ENCODE data around the gene SDC1.
"Not testable (repeated sequence)": the region's sequence is repeated elsewhere in the genome, so short reads cannot be mapped to it uniquely, and the experiment has no call there.

SDC1 gene

DNA sequence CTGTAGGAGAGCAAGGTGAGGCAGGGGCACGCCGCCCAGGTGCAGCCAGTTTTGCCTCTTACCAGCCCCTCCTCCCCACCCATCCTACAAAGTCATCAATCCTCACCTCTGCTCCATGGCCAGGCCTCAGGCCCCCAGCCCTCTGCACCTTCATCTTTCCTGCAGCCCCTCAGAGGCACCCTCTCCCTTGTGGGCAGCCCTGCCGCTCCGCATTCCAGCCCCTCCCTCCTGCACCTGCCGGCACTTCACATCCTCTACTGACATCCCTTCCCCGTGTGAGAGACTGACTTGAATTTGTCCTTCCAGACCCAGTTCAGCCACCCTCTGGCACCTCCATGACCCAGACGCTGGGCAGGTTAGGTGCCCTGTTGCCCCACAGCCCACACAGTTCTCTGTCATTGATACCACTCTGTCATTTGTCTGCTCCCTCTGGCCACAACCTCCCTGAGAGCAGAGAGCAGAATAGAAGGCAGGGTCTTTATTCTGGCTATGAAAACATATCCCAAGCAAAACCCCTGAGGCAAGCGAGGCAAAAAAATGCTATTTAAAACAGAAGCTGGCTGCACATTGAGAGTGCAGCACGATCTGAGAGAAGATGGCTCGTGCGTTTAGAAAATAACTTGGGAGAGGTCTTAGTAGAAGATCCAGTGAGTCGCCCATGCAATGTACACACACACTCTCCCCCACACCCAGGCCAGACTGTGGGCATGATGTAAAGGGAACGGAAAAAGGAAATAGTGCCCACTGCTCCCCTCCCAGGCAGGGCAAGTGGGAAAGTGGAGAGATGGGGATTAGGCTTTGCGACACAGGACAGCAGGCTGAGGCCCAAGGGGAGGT is 25.9 kb downstream of the SDC1 start:
- no peak overlapping the region for H3K27ac Mint-ChIP-seq
- H3K4me1 Mint-ChIP-seq, result no peaks in the 10 kb centered on the region
- no peaks in the 10 kb centered on the region for H3K9me3 Mint-ChIP-seq
- H3K36me3 Mint-ChIP-seq, result no peaks in the 10 kb centered on the region
- peaks cover 12% of the 10 kb centered on the region for H3K27me3 Mint-ChIP-seq
- no peak overlapping the region for H3K4me3 Mint-ChIP-seq
- no peak for ATAC-seq

DNA sequence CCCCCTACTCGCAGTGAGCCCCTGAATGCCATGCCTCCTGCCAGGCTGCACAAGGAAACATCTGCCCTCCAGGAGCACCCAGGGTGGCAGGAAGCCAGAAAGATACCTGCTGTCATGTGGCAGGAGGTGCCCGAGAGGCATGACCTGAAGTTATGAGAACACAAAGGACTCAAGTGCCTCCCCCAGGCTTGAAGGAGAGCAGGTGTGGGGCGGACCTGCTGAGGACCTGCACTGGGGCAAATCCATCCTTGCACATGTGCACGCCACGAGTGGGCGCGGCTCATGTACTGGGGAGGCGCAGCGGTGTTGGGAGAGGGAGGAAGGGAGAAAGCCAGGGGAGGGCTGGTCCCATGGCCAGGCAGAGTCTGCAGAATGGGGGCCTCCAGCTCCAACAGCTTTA is 26.9 kb downstream of the SDC1 start:
- H3K4me1 Mint-ChIP-seq, result no peaks in the 10 kb centered on the region
- H3K4me3 Mint-ChIP-seq, result no peak overlapping the region
- no peak for ATAC-seq
- no peaks in the 10 kb centered on the region for H3K9me3 Mint-ChIP-seq
- H3K27ac Mint-ChIP-seq, result no peak overlapping the region
- H3K36me3 Mint-ChIP-seq, result no peaks in the 10 kb centered on the region
- H3K27me3 Mint-ChIP-seq, result peaks cover 12% of the 10 kb centered on the region

DNA sequence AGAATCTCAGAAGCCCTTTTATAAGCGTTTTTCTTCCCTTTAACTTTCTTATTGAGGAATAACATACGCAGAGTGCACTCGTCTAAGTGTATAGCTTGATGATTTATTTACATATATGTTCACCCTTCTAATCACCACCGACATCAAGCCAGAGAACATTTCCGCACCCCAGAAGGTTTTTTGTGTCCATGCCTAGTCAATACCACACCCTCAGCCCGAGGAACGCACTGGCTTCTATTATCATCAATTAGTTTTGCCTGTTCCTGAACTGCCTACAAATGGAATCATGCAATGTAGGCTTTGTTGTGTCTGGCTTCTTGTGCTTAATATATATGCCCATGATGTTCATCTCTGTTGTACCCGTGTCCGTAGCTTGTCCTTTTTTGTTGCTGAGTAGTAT is 27.7 kb downstream of the SDC1 start:
- no peaks in the 10 kb centered on the region for H3K4me1 Mint-ChIP-seq
- H3K27me3 Mint-ChIP-seq, result peaks cover 12% of the 10 kb centered on the region
- ATAC-seq, result no peak
- H3K27ac Mint-ChIP-seq, result no peak overlapping the region
- H3K4me3 Mint-ChIP-seq, result no peak overlapping the region
- no peaks in the 10 kb centered on the region for H3K36me3 Mint-ChIP-seq
- no peaks in the 10 kb centered on the region for H3K9me3 Mint-ChIP-seq

DNA sequence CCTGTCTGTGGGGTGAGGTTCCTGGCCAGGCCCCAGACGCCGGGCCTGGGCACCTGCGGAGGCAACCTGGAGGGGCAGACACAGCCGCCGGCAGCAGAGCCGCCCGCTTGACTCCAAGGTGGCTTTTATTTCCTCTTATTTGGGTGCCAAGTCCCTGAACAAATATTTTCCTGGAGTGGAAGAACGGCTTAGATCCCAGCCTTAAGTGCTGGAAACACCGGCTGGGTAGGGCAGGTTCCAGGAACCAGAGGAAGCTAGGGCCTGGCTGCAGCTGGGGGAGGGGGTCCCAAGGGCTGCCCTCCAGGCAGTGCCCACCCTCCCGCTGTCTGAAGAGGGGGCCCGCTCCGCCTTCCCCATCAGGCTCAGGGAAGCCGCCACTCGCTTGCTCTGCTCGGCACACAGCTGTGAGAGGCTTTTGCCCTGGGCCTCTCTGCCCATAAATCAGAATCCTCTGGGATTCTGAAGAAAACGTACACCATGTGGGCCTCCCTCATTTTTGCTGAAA is 28.2 kb downstream of the SDC1 start:
- no peaks in the 10 kb centered on the region for H3K36me3 Mint-ChIP-seq
- H3K9me3 Mint-ChIP-seq, result no peaks in the 10 kb centered on the region
- peaks cover 12% of the 10 kb centered on the region for H3K27me3 Mint-ChIP-seq
- no peak for ATAC-seq
- H3K4me3 Mint-ChIP-seq, result no peak overlapping the region
- H3K27ac Mint-ChIP-seq, result no peak overlapping the region
- no peaks in the 10 kb centered on the region for H3K4me1 Mint-ChIP-seq

DNA sequence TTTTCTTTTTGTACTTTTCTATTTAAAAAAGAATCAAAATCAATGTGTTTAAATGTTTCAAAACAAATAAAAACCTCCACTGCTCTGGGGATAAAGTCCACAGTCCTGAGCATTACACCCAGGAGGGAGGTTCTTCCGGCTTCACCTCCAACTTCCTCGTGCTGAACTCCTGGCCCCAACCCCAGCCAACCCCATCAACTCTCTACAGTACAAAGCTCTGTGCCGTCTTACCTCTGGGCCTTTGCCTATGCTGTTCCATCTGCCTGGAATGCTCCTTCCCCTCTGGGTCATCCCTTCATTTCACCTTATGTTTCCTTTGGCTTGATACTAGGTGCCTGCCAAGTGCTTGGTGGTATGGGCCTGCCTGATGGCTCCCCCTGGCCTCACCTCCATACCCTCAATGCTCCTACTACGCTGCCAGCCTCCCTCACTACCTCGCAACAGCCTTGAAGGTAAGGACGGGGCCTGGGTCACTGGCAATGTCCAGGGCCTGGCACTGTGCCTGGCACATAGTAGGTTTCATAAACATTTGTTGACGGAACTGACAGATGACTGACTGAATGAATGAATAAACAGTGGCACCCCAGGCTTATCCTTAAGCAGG is 28.8 kb downstream of the SDC1 start:
- H3K9me3 Mint-ChIP-seq, result no peaks in the 10 kb centered on the region
- H3K36me3 Mint-ChIP-seq, result no peaks in the 10 kb centered on the region
- H3K4me1 Mint-ChIP-seq, result no peaks in the 10 kb centered on the region
- H3K4me3 Mint-ChIP-seq, result no peak overlapping the region
- no peak overlapping the region for H3K27ac Mint-ChIP-seq
- no peak for ATAC-seq
- peaks cover 12% of the 10 kb centered on the region for H3K27me3 Mint-ChIP-seq

DNA sequence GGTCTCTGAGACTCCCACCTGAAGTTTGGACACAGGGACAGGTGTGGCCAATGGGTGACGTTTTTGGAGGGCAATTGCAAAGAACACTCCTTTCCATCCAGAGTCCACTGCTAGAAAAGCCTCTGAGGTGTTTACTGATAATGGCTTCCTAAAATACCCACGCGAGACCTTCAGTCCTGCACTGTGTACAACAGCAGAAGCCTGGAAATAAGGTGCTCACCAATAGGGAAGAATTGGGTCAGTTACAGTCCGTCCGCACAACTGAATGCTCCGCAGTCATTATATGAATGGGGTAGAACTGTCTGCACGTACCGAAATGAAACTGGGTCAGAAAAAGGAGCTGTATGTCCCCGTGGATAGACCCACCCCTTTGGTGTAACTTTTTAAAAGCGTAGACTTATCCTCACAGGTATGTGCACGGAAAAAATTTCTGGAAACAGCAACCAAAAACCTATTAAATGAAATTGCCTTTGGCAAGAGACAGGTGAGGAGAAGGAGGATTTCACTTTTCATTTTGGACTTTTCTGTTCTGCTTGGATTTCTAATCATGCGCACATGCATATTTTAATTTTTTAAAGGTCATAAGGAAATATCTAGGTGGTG is 29.4 kb downstream of the SDC1 start:
- Mint-ChIP-seq H3K27me3 (peaks cover 12% of the 10 kb centered on the region), H3K4me1 (no peaks in the 10 kb centered on the region), H3K9me3 (no peaks in the 10 kb centered on the region), H3K27ac (no peak overlapping the region), H3K36me3 (no peaks in the 10 kb centered on the region), H3K4me3 (no peak overlapping the region)
- no peak for ATAC-seq

DNA sequence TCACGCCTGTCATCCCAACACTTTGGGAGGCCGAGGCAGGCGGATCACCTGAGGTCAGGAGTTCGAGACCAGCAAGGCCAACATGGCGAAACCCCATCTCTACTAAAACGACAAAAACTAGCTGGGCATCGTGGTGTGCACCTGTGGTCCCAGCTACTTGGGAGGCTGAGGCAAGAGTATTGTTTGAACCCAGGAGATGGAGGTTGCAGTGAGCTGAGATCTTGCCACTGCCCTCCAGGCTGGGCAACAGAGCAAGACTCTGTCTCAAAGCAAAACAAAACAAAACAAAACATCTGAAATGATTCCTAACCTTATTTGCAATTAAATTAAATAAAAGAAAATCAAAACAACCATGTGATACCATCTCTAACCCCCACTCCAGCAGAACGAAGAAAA is 29.9 kb downstream of the SDC1 start:
- not testable (repeated sequence) for H3K4me1 Mint-ChIP-seq, ATAC-seq, H3K36me3 Mint-ChIP-seq, H3K9me3 Mint-ChIP-seq, H3K4me3 Mint-ChIP-seq, H3K27ac Mint-ChIP-seq
- H3K27me3 Mint-ChIP-seq, result peaks cover 12% of the 10 kb centered on the region

DNA sequence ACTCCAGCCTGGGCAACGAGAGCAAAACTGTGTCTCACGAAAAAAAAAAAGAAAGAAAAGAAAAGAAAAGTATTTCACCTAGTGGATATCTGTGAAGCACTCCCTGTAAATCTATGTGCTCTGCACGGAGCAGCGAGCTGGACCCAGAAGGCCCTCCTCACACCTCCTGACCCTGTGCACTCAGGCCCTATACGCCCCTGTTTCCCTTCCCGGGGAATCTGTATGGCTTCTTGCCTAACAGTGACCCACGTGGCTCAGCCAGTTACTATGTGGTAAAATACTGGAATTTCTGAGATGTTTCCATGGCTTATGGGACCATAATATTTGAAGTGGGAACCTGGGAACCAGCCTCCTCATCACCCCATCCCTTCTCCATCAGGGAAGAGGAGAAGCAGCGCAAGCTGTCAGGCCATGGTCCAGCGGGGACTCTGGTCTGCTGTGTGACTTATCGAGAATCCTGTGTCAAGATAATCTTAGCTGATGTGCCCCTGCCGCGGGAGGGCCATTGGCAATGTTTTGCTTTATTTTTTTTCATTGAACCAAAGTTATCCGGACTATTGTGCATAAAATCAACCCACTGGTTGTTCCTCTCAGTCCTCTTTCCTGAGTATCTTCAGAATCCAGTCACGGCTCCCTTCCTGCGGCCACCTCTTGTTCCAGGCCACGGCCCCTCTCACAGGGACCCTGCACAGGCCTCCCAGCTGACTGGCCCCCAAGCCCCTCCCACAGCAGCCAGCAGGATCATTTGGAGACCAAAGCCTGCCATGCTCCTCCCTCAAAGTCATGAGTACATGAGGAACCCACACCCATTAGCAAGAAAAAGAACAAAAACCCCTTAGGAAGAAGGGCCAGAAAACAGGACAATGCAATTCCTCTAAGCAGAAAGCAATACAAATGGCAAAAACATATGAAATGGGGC is 30.6 kb downstream of the SDC1 start:
- no peaks in the 10 kb centered on the region for H3K4me1 Mint-ChIP-seq
- peaks cover 16% of the 10 kb centered on the region for H3K27me3 Mint-ChIP-seq
- no peak for ATAC-seq
- no peaks in the 10 kb centered on the region for H3K9me3 Mint-ChIP-seq
- H3K27ac Mint-ChIP-seq, result no peak overlapping the region
- no peak overlapping the region for H3K4me3 Mint-ChIP-seq
- H3K36me3 Mint-ChIP-seq, result no peaks in the 10 kb centered on the region

DNA sequence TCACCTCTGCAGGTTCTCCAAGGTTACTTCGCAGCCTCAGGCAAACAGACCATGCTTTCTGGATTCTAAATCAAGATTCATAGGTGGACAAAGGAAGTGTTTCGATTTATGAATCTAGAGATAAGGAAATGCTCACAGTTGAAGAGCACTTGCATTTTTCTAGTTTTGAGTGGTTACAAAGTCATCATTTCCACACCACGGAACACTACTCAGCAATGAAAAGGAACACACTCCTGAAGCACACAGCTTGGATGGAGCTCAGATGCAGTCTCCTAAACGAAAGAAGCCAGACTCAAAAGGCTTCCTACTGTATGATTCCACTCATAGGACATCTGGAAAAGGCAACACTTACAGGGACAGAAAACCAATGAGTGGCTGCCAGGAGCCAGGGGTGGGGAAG is 31.7 kb downstream of the SDC1 start:
- H3K27me3 Mint-ChIP-seq, result peaks cover 13% of the 10 kb centered on the region
- H3K4me3 Mint-ChIP-seq, result no peak overlapping the region

DNA sequence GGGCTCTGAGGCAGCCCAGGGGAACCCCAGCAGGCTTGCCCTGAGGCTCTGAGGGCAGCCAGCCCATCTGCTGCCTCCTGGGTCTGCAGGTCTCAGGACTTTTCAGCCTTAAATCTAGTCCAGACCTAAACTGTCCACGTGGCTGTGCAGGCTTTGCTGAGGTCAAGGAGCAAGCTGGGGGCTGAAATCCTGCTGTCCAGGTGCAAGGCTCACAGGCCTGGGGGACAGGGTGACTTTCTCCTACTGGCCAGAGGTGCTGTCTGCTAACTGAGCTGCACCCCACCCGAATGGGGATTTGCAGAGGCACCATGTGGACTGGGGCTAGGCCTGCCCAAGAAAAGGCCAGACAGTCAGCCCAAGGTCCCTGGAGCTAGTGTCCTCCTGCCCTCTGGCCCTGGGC is 32.1 kb downstream of the SDC1 start:
- Mint-ChIP-seq H3K27me3 (peaks cover 13% of the 10 kb centered on the region), H3K36me3 (no peaks in the 10 kb centered on the region), H3K4me1 (no peaks in the 10 kb centered on the region), H3K27ac (no peak overlapping the region), H3K9me3 (no peaks in the 10 kb centered on the region), H3K4me3 (no peak overlapping the region)
- ATAC-seq, result no peak

More for the DNA sequence above, 31.7 kb downstream of the SDC1 start:
- Mint-ChIP-seq H3K27ac (no peak overlapping the region), H3K36me3 (no peaks in the 10 kb centered on the region), H3K4me1 (no peaks in the 10 kb centered on the region), H3K9me3 (no peaks in the 10 kb centered on the region)
- no peak for ATAC-seq

DNA sequence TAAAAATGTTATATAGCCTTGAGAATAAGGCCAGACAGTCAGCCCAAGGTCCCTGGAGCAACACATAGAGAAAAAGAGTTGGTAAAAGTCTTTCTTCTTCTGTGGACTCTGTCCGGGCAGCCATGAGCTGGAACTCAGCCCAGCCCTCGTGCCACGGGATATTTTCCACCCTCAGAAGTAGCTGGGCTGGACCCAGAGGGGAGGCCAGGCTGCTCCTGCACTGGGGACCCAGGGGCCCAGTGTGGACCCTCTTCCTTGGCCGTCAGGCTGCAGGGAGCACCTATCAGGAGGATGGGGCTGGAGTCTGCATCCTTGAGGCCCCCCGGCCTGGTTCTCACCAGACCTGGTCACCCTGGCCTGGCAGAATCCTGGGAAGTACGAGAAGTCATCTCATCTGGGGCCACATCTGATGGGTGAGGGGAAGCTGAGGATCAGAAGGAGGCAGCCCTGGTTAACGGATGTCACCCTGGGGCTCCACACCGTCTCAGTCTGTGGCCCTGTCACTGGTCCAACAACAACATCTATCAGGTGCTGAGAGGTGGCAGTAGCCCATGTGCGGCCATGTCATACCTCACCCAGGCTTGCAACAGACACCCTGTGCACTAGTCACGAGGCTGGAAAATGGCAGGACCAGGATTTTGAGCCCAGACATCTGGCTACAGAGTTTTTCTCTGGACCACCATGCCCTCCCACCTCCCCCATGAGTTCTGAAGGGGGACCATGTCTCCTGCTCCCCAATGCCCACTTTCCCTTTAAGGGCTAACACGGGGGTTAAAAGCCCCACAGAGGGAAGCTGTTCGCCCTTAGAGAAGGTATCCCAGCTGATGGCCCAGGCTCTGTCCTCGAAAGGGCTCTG is 33.0 kb downstream of the SDC1 start:
- Mint-ChIP-seq H3K9me3 (no peaks in the 10 kb centered on the region), H3K4me1 (no peaks in the 10 kb centered on the region), H3K27ac (no peak overlapping the region), H3K36me3 (no peaks in the 10 kb centered on the region), H3K4me3 (no peak overlapping the region), H3K27me3 (peaks cover 13% of the 10 kb centered on the region)
- ATAC-seq, result no peak

DNA sequence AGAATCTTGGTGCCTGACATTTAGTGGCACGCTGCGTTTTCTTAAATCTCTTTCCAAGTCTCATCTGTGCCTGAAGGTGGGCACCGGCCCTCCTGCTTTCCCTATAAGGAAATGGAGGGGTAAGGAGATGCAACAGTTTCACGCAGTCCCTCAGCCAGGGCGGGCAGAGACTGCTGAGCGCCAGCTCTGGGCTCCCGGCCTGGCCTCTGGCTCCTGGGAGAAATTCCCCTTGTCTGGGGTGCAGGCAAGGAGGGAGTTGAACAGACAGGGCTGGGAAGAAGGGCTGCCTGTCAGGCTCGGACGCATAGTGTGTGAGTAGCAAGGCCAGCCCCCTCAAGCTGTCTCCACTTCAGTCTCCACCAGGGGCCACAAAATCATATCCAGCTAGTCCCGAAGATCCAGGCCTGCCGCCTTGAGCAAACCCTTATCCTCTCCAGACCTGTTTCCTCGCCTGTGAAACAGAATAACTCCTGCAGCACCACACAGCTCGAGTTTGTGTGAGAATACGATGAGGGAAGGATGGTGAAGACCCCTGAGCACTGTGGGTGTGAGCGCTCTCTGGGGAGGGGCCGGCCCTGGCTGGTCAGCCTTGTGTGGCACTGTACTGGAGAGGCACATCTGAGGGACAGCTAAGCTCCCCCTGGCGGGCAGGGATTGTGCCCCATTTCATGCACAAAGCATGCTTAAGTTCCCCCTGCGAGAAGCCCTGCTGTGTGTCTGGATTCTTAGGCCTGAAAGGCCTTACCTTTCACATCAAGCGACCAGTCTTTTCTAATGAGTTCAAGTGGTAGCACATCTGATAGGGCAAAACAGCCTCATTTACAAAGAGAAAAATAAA is 33.8 kb downstream of the SDC1 start:
- H3K27ac Mint-ChIP-seq, result no peak overlapping the region
- no peaks in the 10 kb centered on the region for H3K9me3 Mint-ChIP-seq
- no peaks in the 10 kb centered on the region for H3K4me1 Mint-ChIP-seq
- no peak overlapping the region for H3K4me3 Mint-ChIP-seq
- peaks cover 19% of the 10 kb centered on the region for H3K27me3 Mint-ChIP-seq
- ATAC-seq, result no peak
- no peaks in the 10 kb centered on the region for H3K36me3 Mint-ChIP-seq

DNA sequence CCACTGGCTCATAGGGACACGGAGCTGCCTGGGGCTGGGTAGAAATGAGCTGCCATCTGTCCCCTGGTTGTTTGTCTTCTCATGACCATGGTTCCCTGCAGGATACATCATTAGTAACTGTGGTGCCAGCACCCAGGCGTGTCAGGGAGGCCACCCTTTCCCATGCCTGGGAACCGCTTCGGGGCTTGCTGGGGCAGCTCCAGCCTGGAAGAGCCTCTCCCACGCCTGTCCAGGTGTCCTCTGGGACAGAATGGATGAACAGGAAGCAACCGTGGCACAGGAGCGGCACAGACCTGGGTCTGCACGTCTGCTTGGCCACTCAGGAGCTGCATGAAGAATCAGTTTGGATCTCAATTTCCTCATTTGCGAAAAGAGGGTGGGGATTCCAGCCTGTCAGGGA is 34.8 kb downstream of the SDC1 start:
- Mint-ChIP-seq H3K27me3 (peaks cover 22% of the 10 kb centered on the region), H3K36me3 (no peaks in the 10 kb centered on the region), H3K27ac (no peak overlapping the region), H3K9me3 (no peaks in the 10 kb centered on the region), H3K4me1 (no peaks in the 10 kb centered on the region), H3K4me3 (no peak overlapping the region)
- ATAC-seq, result no peak

Data from stimulated activated memory B cell treated with anti-CD40 and anti-IgM and Interleukin-4, amounts not matched to agents 10 μg/mL and 1 μg/mL and 100 μg/mL, for 72 hours (primary cell).